ENCODE measurements around the gene FSTL4.
A peak's percentile ranks its signal among the peaks of the same experiment; 100 is the strongest.

FSTL4 gene

GRCh38 chr5:133425222-133425621 is 187.1 kb downstream of the FSTL4 start:
- no peak for TF ChIP-seq CTCF (IDR thresholded peaks at IDR 0.05; ENCODE audit: borderline replicate concordance, control extremely low read depth, extremely low read depth, insufficient read depth, missing control alignments)
- no peak for DNase-seq (ENCODE audit: low spot score)
- in situ Hi-C loops (cut with MboI; ENCODE audit: low sequenced_read_pairs, unreplicated experiment): no loop called here

- in situ Hi-C loops (cut with MboI; ENCODE audit: low sequenced_read_pairs, unreplicated experiment): no loop called here
- peak; percentile 92 for TF ChIP-seq CTCF (IDR thresholded peaks at IDR 0.05; ENCODE audit: borderline replicate concordance, control extremely low read depth, extremely low read depth, insufficient read depth, missing control alignments)
- DNase-seq (ENCODE audit: low spot score): peak; percentile 83
These were observed 188.6 kb downstream of the FSTL4 start for GRCh38 chr5:133423618-133424282.

- no peak for DNase-seq (ENCODE audit: low spot score)
- no peak for TF ChIP-seq CTCF (IDR thresholded peaks at IDR 0.05; ENCODE audit: borderline replicate concordance, control extremely low read depth, extremely low read depth, insufficient read depth, missing control alignments)
- in situ Hi-C loops (cut with MboI; ENCODE audit: low sequenced_read_pairs, unreplicated experiment): no loop called here
These were observed 189.2 kb downstream of the FSTL4 start for GRCh38 chr5:133423011-133423617.

- TF ChIP-seq CTCF (IDR thresholded peaks at IDR 0.05; ENCODE audit: borderline replicate concordance, control extremely low read depth, extremely low read depth, insufficient read depth, missing control alignments): no peak
- in situ Hi-C loops (cut with MboI; ENCODE audit: low sequenced_read_pairs, unreplicated experiment): no loop called here
- DNase-seq (ENCODE audit: low spot score): no peak
These were observed 190.5 kb downstream of the FSTL4 start for GRCh38 chr5:133421806-133422205.

- in situ Hi-C loops (cut with MboI; ENCODE audit: low sequenced_read_pairs, unreplicated experiment): no loop called here
- TF ChIP-seq CTCF (IDR thresholded peaks at IDR 0.05; ENCODE audit: borderline replicate concordance, control extremely low read depth, extremely low read depth, insufficient read depth, missing control alignments): no peak
- DNase-seq (ENCODE audit: low spot score): peak; percentile 58
These were observed 190.9 kb downstream of the FSTL4 start for GRCh38 chr5:133421394-133421793.

- in situ Hi-C loops (cut with MboI; ENCODE audit: low sequenced_read_pairs, unreplicated experiment): no loop called here
- DNase-seq (ENCODE audit: low spot score): no peak
- TF ChIP-seq CTCF (IDR thresholded peaks at IDR 0.05; ENCODE audit: borderline replicate concordance, control extremely low read depth, extremely low read depth, insufficient read depth, missing control alignments): no peak
These were observed 191.7 kb downstream of the FSTL4 start for GRCh38 chr5:133420440-133421301.

All from GM13976 (cell line).